ENCODE results near the gene EPHB4.

Gene EPHB4

GRCh38 chr7:100854146-100854895 is 27.0 kb upstream of the EPHB4 start:
- no peak for DNase-seq (ENCODE audit: low read depth in 2 of 2)

- peak; percentile 62 to 68 for DNase-seq (ENCODE audit: low read depth in 2 of 2)
These were observed 24.9 kb upstream of the EPHB4 start, which contains the start of gene SLC12A9 for GRCh38 chr7:100852048-100852872. Gene SLC12A9, plus strand, starts transcription at chr7:100852713. Its CDS starts 1,485 bp downstream, at chr7:100854198.

DNA sequence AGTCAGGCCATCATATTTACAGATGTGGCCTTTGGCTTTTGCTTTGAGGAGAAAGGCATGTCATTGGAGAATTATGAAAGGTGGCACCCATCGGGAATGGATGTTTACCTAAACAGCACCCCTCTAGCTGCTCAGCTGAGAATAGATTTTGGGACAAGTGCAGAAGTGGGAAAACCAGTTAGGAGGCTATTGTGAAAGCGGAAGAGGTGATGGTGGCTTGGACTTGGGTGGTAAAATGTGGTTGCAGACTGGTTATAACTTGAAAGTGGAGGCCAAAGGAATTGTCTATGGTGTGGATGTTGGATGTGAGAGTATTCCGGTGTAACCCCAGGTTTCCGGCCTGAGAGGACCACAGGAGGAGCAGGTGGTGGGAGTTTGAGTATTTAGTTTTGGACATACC is 20.0 kb upstream of the EPHB4 start:
- no peak for DNase-seq (ENCODE audit: low read depth in 2 of 2)

- no peak for DNase-seq (ENCODE audit: low read depth in 2 of 2)
These were observed 13.3 kb upstream of the EPHB4 start for GRCh38 chr7:100840470-100841100.

GRCh38 chr7:100839361-100839760 is 12.0 kb upstream of the EPHB4 start:
- no peak for DNase-seq (ENCODE audit: low read depth in 2 of 2)

GRCh38 chr7:100837099-100837836 is 9.9 kb upstream of the EPHB4 start:
- DNase-seq (ENCODE audit: low read depth in 2 of 2): peak; percentile 51 to 59

DNA sequence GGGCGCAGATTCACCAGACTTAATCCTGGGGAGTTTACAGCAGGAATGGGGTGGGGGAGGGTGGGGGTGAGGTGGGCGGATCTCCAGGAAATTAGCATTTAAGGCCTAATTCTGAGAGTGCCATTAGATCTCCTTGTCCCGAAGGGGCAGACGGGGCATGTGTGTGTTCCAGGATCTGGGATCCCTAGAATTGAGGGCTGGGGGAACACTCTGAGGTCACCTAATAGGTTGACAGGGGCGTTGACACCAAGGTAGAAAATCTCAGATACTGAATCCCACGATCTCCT is 9.4 kb upstream of the EPHB4 start:
- DNase-seq (ENCODE audit: low read depth in 2 of 2): no peak

DNA sequence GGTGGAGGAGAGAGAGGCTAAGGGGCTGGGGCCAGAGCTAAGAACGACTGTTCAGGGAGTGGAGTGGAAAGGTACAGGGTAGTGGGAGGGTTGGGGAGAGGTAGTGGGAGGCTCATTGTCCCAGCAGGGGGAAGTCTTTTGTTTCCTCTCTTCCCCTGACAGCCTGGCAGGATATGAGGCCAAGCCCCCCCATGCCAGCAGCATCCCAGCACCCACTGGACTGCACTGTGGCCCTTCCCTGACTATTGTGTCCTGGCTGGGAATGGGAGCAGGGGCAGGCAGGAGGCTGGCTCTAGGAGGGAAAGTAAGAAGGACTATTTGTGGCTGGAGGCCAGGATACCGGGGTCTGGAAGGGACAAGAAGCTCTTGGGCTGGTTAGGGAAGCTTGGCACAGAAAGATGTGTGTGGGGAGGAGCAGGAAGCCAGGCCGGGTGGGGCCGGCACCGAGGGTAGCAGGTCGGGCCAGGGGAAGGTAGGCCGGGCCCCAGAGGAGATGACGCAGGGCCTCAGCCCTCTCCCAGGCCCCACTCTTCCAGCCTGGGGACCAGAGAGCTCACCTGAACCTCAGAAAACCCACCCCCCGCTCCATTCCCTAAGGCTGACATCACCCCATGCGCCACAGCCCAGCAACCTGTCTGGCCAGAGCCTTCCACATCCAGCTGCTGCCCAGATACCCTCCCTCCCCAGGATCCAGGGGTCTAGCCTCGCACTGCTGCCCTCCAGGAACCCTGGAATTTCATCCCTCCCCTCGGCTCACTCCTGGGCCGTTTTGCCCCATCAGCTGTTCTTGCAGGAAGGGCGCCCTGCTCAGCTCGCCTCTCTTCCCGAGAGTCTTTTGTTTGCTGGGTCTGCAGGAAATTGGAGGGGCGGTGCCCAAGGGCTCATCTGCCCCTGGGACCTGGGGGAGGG is 8.8 kb upstream of the EPHB4 start:
- DNase-seq (ENCODE audit: low read depth in 2 of 2): no peak

- no peak for DNase-seq (ENCODE audit: low read depth in 2 of 2)
These were observed 4.9 kb upstream of the EPHB4 start for GRCh38 chr7:100832281-100832633.

GRCh38 chr7:100830396-100830795 is 3.1 kb upstream of the EPHB4 start:
- DNase-seq (ENCODE audit: low read depth in 2 of 2): no peak

DNA sequence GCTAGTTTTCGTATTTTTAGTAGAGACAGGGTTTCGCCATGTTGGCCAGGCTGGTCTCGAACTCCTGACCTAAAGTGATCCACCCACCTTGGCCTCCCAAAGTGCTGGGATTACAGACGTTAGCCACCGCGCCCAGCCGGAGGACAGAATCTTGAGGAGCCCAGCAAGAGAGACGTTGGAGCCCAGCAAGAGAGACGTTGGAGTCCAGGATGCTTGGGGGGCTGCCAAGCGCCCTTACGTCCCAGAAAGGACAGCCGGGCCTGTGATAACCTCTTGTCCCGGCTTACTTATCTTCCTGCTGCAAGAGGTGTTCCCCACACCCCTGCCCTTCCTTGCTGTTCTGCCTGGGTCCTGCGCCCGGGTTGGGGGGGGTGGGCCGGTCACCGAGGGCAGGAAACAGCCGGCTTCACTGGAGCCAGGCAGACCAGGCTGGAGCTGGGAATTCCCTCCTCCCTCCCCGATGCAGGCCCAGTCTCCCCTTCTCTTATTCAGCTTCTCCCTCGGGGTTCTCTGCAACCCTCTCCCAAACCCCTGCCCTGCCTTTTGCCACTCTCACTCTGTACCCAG is 1.9 kb upstream of the EPHB4 start:
- DNase-seq (ENCODE audit: low read depth in 2 of 2): no peak

DNA sequence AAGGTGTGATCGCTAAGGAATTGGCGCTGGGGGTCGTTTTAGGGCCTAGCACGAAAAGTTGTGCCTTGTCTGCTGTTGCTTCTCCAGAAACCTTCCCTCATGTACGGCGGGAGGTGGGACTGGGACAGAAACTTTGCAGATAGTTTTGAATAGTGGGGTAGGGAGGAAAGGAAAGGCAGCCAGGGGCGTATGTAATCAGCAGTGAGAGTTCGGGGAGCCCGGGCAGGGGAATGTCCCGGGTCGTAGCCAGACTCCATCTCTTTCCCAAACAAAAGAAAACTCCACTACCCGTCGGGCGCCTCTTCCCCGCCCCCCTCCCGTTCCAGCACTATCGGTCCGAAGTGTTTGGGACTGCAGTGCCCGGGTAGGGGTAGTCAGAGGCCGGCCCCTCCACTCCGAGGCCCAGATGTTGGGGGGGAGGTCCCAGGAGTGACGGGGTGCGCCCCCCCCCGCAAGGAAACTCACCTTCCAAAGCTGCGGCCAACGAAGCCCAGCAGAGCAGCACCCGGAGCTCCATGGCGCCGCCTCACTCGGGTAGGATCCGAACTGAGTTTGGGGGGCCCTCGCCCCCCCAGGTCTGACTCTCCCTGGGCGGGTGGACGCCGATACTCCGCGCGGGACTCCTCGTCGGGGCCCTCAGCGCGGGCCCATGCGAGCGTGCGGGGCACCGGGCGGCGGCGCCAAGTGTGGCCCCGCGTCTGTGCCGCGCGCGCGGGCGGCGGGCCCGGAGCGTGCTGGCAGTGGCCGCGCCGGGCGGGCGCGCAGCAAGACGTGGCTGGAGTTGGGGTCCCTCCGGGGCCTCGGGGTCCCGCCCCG is 601 bp downstream of the EPHB4 start:
- DNase-seq (ENCODE audit: low read depth in 2 of 2): no peak

- DNase-seq (ENCODE audit: low read depth in 2 of 2): no peak
These were observed 1.4 kb downstream of the EPHB4 start for GRCh38 chr7:100825751-100826513.

- DNase-seq (ENCODE audit: low read depth in 2 of 2): no peak
These were observed 2.1 kb downstream of the EPHB4 start for GRCh38 chr7:100825215-100825671.

DNA sequence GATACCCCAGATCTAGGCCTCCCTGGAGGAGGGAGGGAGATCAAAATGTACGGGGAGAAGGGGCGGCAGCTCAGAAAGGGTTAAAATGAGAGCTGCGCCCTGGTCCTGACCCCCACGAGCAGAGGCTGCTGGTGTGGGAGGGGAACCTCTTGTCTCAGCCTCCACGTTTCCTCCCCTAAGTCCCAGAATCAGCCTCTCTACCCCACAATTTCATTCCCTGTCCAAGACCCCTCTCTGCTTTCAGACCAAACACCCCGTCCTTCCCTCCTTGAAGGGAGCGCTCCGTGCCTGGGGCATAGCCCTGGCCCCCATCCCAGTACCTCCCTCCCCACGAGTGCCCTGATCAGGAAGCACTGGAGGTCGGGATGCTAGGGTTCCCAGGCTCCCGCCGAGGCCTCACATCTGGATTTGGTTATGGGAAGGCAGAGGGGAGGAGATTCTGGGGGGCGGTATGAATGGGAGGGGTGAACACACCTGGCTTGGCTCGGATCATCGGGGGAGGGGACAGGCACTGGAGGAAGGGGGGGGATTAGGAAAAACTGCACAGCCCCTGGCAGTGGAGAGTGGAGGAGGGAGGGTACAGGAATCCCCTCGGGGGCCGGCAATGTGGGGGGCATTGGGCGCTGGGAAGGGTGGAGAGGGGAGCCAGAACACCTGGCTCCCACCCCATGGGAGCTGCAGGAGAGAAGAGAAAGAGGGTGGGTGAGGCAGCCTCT is 2.7 kb downstream of the EPHB4 start:
- DNase-seq (ENCODE audit: low read depth in 2 of 2): no peak

GRCh38 chr7:100823534-100823933 is 3.8 kb downstream of the EPHB4 start:
- DNase-seq (ENCODE audit: low read depth in 2 of 2): no peak

GRCh38 chr7:100823140-100823525 is 4.2 kb downstream of the EPHB4 start:
- DNase-seq (ENCODE audit: low read depth in 2 of 2): no peak

Measured in stimulated activated CD8-positive, alpha-beta memory T cell treated with anti-CD3 and anti-CD28 coated beads, Interleukin-7, amount 100 ng/mL, for 1 hour (primary cell).